ENCODE results near the gene IFIT3.

IFIT3 gene

GRCh38 chr10:89301232-89301631 is 26.6 kb upstream of the IFIT3 start:
- no peaks in the 10 kb centered on the region for H3K4me1 ChIP-seq (ENCODE audit: control insufficient read depth, insufficient read depth, low read length)
- H3K27ac ChIP-seq (ENCODE audit: extremely low read depth, low read depth, low read length), result no peak overlapping the region
- no peaks in the 10 kb centered on the region for H3K9me3 ChIP-seq (ENCODE audit: control insufficient read depth, insufficient read depth, low read depth, low read length)
- no peak overlapping the region for H3K4me3 ChIP-seq (ENCODE audit: low read depth, low read length)
- H3K36me3 ChIP-seq (ENCODE audit: control insufficient read depth in 2 of 2, insufficient read depth in 1 of 2, low read length in 2 of 2), result no peaks in the 10 kb centered on the region
- no peak for TF ChIP-seq PRDM4 (tag by site-specific recombination; IDR thresholded peaks at IDR 0.05)
- no peak for TF ChIP-seq ZNF350 (tag by site-specific recombination; IDR thresholded peaks at IDR 0.05)
- no peak for TF ChIP-seq ZBTB10 (tag by site-specific recombination; IDR thresholded peaks at IDR 0.05)
- TF ChIP-seq ZFHX2 (tag by site-specific recombination; conservative IDR thresholded peaks at IDR 0.05), result no peak
- no peak for TF ChIP-seq ZNF16 (tag by site-specific recombination; IDR thresholded peaks at IDR 0.05; ENCODE audit: low read depth)
- no peak for TF ChIP-seq ZNF2 (tag by site-specific recombination; IDR thresholded peaks at IDR 0.05)
- no peak for TF ChIP-seq ZNF544 (tag by site-specific recombination; IDR thresholded peaks at IDR 0.05)
- TF ChIP-seq ZNF423 (tag by site-specific recombination; IDR thresholded peaks at IDR 0.05), result no peak
- TF ChIP-seq RBAK (tag by site-specific recombination; IDR thresholded peaks at IDR 0.05), result no peak
- TF ChIP-seq, protein P1, sequence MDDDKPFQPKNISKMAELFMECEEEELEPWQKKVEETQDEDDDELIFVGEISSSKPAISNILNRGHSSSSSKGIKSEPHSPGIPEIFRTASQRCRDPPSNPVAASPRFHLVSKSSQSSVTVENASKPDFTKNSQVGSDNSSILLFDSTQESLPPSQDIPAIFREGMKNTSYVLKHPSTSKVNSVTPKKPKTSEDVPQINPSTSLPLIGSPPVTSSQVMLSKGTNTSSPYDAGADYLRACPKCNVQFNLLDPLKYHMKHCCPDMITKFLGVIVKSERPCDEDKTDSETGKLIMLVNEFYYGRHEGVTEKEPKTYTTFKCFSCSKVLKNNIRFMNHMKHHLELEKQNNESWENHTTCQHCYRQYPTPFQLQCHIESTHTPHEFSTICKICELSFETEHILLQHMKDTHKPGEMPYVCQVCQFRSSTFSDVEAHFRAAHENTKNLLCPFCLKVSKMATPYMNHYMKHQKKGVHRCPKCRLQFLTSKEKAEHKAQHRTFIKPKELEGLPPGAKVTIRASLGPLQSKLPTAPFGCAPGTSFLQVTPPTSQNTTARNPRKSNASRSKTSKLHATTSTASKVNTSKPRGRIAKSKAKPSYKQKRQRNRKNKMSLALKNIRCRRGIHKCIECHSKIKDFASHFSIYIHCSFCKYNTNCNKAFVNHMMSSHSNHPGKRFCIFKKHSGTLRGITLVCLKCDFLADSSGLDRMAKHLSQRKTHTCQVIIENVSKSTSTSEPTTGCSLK (tag by site-specific recombination; IDR thresholded peaks at IDR 0.05), result no peak
- no peak for TF ChIP-seq ZNF555 (tag by site-specific recombination; conservative IDR thresholded peaks at IDR 0.05)
- ChIA-PET CTCF (interaction anchor here (1.2 to 1.7 kb wide), 2 partner anchors 64 to 84 kb away, joined by 3 to 5 read pairs; no protein-coding TSS in a partner anchor), POLR2A (no interaction called here)

DNA sequence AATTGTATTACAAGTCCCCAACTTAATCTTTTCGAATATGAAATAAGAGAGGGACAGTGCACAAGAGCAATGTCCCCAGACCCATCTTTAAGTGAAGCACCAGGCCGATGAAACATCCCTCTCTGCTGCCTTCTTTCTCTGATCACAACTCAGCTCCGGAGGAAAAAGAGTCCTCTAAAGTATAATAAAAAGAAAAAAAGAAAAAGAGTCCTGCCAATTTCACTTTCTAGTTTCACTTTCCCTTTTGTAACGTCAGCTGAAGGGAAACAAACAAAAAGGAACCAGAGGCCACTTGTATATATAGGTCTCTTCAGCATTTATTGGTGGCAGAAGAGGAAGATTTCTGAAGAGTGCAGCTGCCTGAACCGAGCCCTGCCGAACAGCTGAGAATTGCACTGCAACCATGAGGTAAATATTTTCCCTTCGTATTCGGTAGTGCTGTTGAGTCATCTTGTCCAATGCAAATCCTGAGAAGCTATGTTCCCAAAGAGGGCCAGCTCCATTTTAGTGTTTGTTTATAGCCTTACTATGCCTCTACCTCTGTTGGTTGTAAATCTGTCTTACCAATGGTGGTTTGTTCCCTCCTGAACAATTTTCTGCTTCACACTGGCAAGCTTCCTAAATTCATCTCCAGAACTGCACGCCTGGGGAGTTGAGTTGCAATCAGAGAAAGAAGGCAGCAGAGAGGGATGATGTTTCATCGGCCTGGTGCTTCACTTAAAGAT is 25.9 kb upstream of the IFIT3 start, which contains the start of gene IFIT2:
IFIT2 (plus strand) TSS at position 326 of the 725 bp plus-strand sequence; CDS start at position 404, 78 bp downstream.
- Histone ChIP-seq H3K4me1 (ENCODE audit: control insufficient read depth, insufficient read depth, low read length) (no peaks in the 10 kb centered on the region), H3K9me3 (ENCODE audit: control insufficient read depth, insufficient read depth, low read depth, low read length) (no peaks in the 10 kb centered on the region), H3K4me3 (ENCODE audit: low read depth, low read length) (peak within 1 kb of the TSS; percentile 10), H3K27ac (ENCODE audit: extremely low read depth, low read depth, low read length) (no peak within 1 kb of the TSS), H3K36me3 (ENCODE audit: control insufficient read depth in 2 of 2, insufficient read depth in 1 of 2, low read length in 2 of 2) (no peaks in the 10 kb centered on the region)
- ChIA-PET CTCF (interaction anchor here (0.7 to 1.7 kb wide), 3 partner anchors 14 to 84 kb away, joined by 3 to 5 read pairs (median 3); no protein-coding TSS in a partner anchor), POLR2A (no interaction called here)
- TF ChIP-seq ZNF600 (tag by site-specific recombination; IDR thresholded peaks at IDR 0.05) (0 out of 2 replicates have a peak, but pooled peaks have one; percentile 22), ZNF132 (tag by site-specific recombination; IDR thresholded peaks at IDR 0.05; ENCODE audit: borderline replicate concordance) (no peak), ZNF660 (tag by site-specific recombination; IDR thresholded peaks at IDR 0.05) (0 out of 2 replicates have a peak, but pooled peaks have one; percentile 21), PRDM10 (tag by site-specific recombination; IDR thresholded peaks at IDR 0.05) (peak; percentile 60), ZNF560 (tag by site-specific recombination; IDR thresholded peaks at IDR 0.05; ENCODE audit: borderline replicate concordance) (no peak), TRIM28 (IDR thresholded peaks at IDR 0.05; ENCODE audit: borderline replicate concordance, low read length) (0 out of 2 replicates have a peak, but pooled peaks have one; percentile 18), PRDM1 (tag by site-specific recombination; IDR thresholded peaks at IDR 0.05) (peak; percentile 84)
- TF ChIP-seq, protein P2, sequence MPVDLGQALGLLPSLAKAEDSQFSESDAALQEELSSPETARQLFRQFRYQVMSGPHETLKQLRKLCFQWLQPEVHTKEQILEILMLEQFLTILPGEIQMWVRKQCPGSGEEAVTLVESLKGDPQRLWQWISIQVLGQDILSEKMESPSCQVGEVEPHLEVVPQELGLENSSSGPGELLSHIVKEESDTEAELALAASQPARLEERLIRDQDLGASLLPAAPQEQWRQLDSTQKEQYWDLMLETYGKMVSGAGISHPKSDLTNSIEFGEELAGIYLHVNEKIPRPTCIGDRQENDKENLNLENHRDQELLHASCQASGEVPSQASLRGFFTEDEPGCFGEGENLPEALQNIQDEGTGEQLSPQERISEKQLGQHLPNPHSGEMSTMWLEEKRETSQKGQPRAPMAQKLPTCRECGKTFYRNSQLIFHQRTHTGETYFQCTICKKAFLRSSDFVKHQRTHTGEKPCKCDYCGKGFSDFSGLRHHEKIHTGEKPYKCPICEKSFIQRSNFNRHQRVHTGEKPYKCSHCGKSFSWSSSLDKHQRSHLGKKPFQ (tag by site-specific recombination; IDR thresholded peaks at IDR 0.05), result 0 out of 2 replicates have a peak, but pooled peaks have one; percentile 26
- TF ChIP-seq, protein P3, sequence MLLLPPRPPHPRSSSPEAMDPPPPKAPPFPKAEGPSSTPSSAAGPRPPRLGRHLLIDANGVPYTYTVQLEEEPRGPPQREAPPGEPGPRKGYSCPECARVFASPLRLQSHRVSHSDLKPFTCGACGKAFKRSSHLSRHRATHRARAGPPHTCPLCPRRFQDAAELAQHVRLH (tag by site-specific recombination; IDR thresholded peaks at IDR 0.05), result 0 out of 2 replicates have a peak, but pooled peaks have one; percentile 16
